PC-3 (cell line): ENCODE data around the gene CHRNB2. TPM values are rescaled to one million over a fixed set of nuclear protein-coding genes. Genes with fewer than 3 reads are reported as not detected.

Experiments
- ATAC-seq: fragments of 200-7000 bp; cut with Tn5 transposase; 2 replicates; pipeline ENCODE4 v1.9.1; 2020; ENCODE audit warnings: mild to moderate bottlenecking, moderate library complexity
- BruUV-seq: library from RNA; stranded (reverse); fragments of 400-500 nt; replicated peaks from 2 replicates; lab custom pipeline; 2021; lab: Mats Ljungman, UMichigan
- CTCF ChIA-PET: fragments of 300-600 bp; sonication (Branson Sonifier 250); formaldehyde crosslinking; loops from one replicate; lab custom pipeline; 2022; ENCODE audit warnings: antibody characterized with exemption; lab: Charles Lee
- POLR2A ChIA-PET: fragments of 300-600 bp; sonication (Branson Sonifier 250); formaldehyde crosslinking; loops from one replicate; lab custom pipeline; 2022; ENCODE audit warnings: antibody characterized with exemption; ENCODE audit not compliant: unreplicated experiment; lab: Charles Lee
- DNase-seq: peaks from one replicate; pipeline ENCODE4 v3.0.0-alpha.2; 2015
- H2AFZ ChIP-seq: fragments of 300-600 bp; sonication (generic); 2 replicates; pipeline ENCODE4 v1.6.0; 2016; ENCODE audit warnings: antibody characterized with exemption, low read length
- H3F3A ChIP-seq: fragments of 300-600 bp; sonication (generic); one replicate; pipeline ENCODE4 v1.6.0; 2017; ENCODE audit warnings: antibody characterized with exemption, low read length, control low read depth, mild to moderate bottlenecking; ENCODE audit not compliant: unreplicated experiment
- H3K27ac ChIP-seq: fragments of 300-600 bp; sonication (generic); 2 replicates; pipeline ENCODE4 v1.5.1; 2016; ENCODE audit warnings: mild to moderate bottlenecking, low read length
- H3K27me3 ChIP-seq: fragments of 300-600 bp; sonication (generic); 2 replicates; pipeline ENCODE4 v1.6.1; 2016; ENCODE audit warnings: low read length, mixed read lengths
- H3K36me3 ChIP-seq: fragments of 300-600 bp; sonication (generic); 2 replicates; pipeline ENCODE4 v1.6.1; 2016; ENCODE audit warnings: low read depth, mixed run types, low read length, mixed read lengths
- H3K4me1 ChIP-seq: fragments of 300-600 bp; sonication (generic); 2 replicates; pipeline ENCODE4 v1.5.1; 2016; ENCODE audit warnings: low read length; ENCODE audit not compliant: insufficient read depth
- H3K4me2 ChIP-seq: fragments of 300-600 bp; sonication (generic); 2 replicates; pipeline ENCODE4 v1.6.0; 2016; ENCODE audit warnings: low read length
- H3K4me3 ChIP-seq: fragments of 300-600 bp; sonication (generic); 2 replicates; pipeline ENCODE4 v1.5.1; 2016; ENCODE audit warnings: mild to moderate bottlenecking, low read length, mixed read lengths
- H3K79me2 ChIP-seq: fragments of 300-600 bp; sonication (generic); 2 replicates; pipeline ENCODE4 v1.6.1; 2017; ENCODE audit warnings: low read length, mixed read lengths
- H3K9ac ChIP-seq: fragments of 300-600 bp; sonication (generic); 2 replicates; pipeline ENCODE4 v1.6.0; 2016; ENCODE audit warnings: mild to moderate bottlenecking, low read length
- H3K9me2 ChIP-seq: fragments of 300-600 bp; sonication (generic); replicated peaks from 2 replicates; pipeline ENCODE4 v1.6.1; 2016; ENCODE audit warnings: mixed run types, low read length, mixed read lengths
- H3K9me3 ChIP-seq: fragments of 300-600 bp; sonication (generic); 2 replicates; pipeline ENCODE4 v1.6.1; 2016; ENCODE audit warnings: low read length, mixed read lengths
- H4K20me1 ChIP-seq: fragments of 300-600 bp; sonication (generic); 2 replicates; pipeline ENCODE4 v1.6.1; 2016; ENCODE audit warnings: low read length, mixed read lengths
- CTCF ChIP-seq: fragments of 300-600 bp; sonication (generic); conservative IDR thresholded peaks from 2 replicates; pipeline ENCODE4 v1.5.1; 2017; ENCODE audit warnings: antibody characterized with exemption, low read depth, mild to moderate bottlenecking, low read length
- EZH2 ChIP-seq: fragments of 300-600 bp; sonication (generic); IDR thresholded peaks from one replicate; pipeline ENCODE4 v1.6.1; 2017; ENCODE audit warnings: antibody characterized with exemption, mild to moderate bottlenecking, low read length; ENCODE audit not compliant: unreplicated experiment
- EZH2phosphoT487 ChIP-seq: fragments of 300-600 bp; sonication (generic); IDR thresholded peaks from 2 replicates; pipeline ENCODE4 v1.6.1; 2018; ENCODE audit warnings: mild to moderate bottlenecking, antibody characterized with exemption, low read length, borderline replicate concordance
- intact Hi-C: fragments of 100-400 bp; cut with micrococcal nuclease; formaldehyde crosslinking; loops from 2 replicates; pipeline ENCODE4 v1.9.0; 2023
- total RNA-seq: library from RNA; depleted of rRNA; stranded (reverse); fragments of >200 nt; gene quantifications from 2 replicates; pipeline ENCODE4 v1.2.3, GENCODE V29; 2014

The CHRNB2 gene
- total RNA-seq, 1 experiment from 2014 or later, result not detected

- Histone ChIP-seq H3K9ac (no peak overlapping the region), H4K20me1 (no peaks in the 10 kb centered on the region), H3F3A (no peaks in the 10 kb centered on the region), H3K9me3 (no peaks in the 10 kb centered on the region), H3K27ac (no peak overlapping the region), H3K4me1 (no peaks in the 10 kb centered on the region), H3K9me2 (no peaks in the 10 kb centered on the region), H3K27me3 (no peaks in the 10 kb centered on the region), H3K36me3 (peaks cover 45% of the 10 kb centered on the region), H2AFZ (no peak overlapping the region), H3K4me3 (no peak overlapping the region), H3K79me2 (no peaks in the 10 kb centered on the region), H3K4me2 (no peak overlapping the region)
- intact Hi-C loops, result no loop called here
- TF ChIP-seq EZH2, result no peak
- TF ChIP-seq CTCF, result no peak
- TF ChIP-seq EZH2phosphoT487, result no peak
- ChIA-PET CTCF (no interaction called here), POLR2A (no interaction called here)
- DNase-seq, result no peak
- no TSS peak for BruUV-seq
- no peak for ATAC-seq
Observed at GRCh38 chr1:154579374-154579773, 11.8 kb downstream of the CHRNB2 start.

GRCh38 chr1:154581766-154582165 lies 14.2 kb downstream of the CHRNB2 start:
- Histone ChIP-seq H3K4me2 (no peak overlapping the region), H3K9me2 (no peaks in the 10 kb centered on the region), H3K4me3 (no peak overlapping the region), H3K27ac (no peak overlapping the region), H2AFZ (no peak overlapping the region), H3K36me3 (peaks cover 69% of the 10 kb centered on the region), H3K27me3 (no peaks in the 10 kb centered on the region), H3K9me3 (no peaks in the 10 kb centered on the region), H3K9ac (no peak overlapping the region), H3K4me1 (no peaks in the 10 kb centered on the region), H3F3A (no peaks in the 10 kb centered on the region), H4K20me1 (no peaks in the 10 kb centered on the region), H3K79me2 (no peaks in the 10 kb centered on the region)
- ChIA-PET CTCF (no interaction called here), POLR2A (no interaction called here)
- intact Hi-C loops, result no loop called here
- BruUV-seq, result no TSS peak
- DNase-seq (no peak), ATAC-seq (no peak)
- TF ChIP-seq EZH2phosphoT487, result no peak
- TF ChIP-seq EZH2, result no peak

GRCh38 chr1:154582885-154583284 lies 15.3 kb downstream of the CHRNB2 start:
- TF ChIP-seq CTCF, result no peak
- TF ChIP-seq EZH2phosphoT487, result no peak
- Histone ChIP-seq H3K36me3 (peaks cover 80% of the 10 kb centered on the region), H3K4me1 (no peaks in the 10 kb centered on the region), H3K27me3 (no peaks in the 10 kb centered on the region), H2AFZ (no peak overlapping the region), H3F3A (no peaks in the 10 kb centered on the region), H3K9me2 (no peaks in the 10 kb centered on the region), H3K4me3 (no peak overlapping the region), H3K9ac (no peak overlapping the region), H3K79me2 (no peaks in the 10 kb centered on the region), H3K4me2 (no peak overlapping the region), H3K27ac (no peak overlapping the region), H4K20me1 (no peaks in the 10 kb centered on the region), H3K9me3 (no peaks in the 10 kb centered on the region)
- intact Hi-C loops, result no loop called here
- DNase-seq, result no peak
- BruUV-seq, result no TSS peak
- ChIA-PET CTCF (no interaction called here), POLR2A (no interaction called here)
- ATAC-seq, result no peak
